Brain microvascular endothelial cell (primary cell): ENCODE data around the gene BMP5.

ENCODE experiments used
- DNase-seq: peaks from one replicate; pipeline ENCODE4 v3.0.0-alpha.2; 2020
- H3K27ac ChIP-seq: fragments of 250-450 bp; sonication (Bioruptor Pico); 2 replicates; pipeline ENCODE4 v1.5.1; 2020; ENCODE audit warnings: mild to moderate bottlenecking, moderate library complexity
- H3K27me3 ChIP-seq: fragments of 250-450 bp; sonication (Bioruptor Pico); replicated peaks from 2 replicates; pipeline ENCODE4 v1.5.1; 2020; ENCODE audit warnings: mild to moderate bottlenecking
- H3K36me3 ChIP-seq: fragments of 250-450 bp; sonication (Bioruptor Pico); replicated peaks from 2 replicates; pipeline ENCODE4 v1.5.1; 2020; ENCODE audit warnings: mild to moderate bottlenecking
- H3K4me3 ChIP-seq: 2 replicates; pipeline ENCODE4 v1.5.1; 2011; ENCODE audit warnings: low read depth, mild to moderate bottlenecking, control low read depth, low read length, moderate library complexity
- in situ Hi-C: cut with HindIII; loops from 2 replicates; pipeline ENCODE4 v1.10.0; 2017; ENCODE audit warnings: low sequenced_read_pairs, low pct_ligation_motif_present
- TF ChIP-seq, protein P1 (sequence below): IDR thresholded peaks from 2 replicates; pipeline ENCODE4 v1.5.1; 2011; ENCODE audit warnings: low read depth, mild to moderate bottlenecking, moderate library complexity, low read length, control low read depth, inconsistent platforms; ENCODE audit errors: missing control alignments

Gene BMP5

DNA sequence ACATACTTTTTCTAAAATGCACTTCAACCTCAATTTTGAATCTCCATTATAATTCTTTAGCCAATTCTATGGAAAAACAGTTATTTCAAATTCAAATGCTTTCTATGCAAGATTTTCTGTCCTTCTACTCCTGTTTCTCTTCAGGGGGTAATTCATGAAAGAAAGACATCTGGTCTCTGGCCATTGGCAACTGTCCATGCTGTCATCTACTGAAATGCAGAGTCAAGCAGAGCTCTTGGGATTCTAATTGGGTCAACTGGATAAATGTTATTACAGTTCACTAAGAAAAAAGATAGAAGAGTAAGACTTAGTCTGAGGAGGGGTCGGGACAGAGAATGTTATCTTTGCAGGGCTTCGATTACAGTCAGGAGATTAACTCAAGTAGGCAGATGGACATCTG lies 22.0 kb upstream of the BMP5 start:
- no peak overlapping the region for H3K4me3 ChIP-seq
- no peaks in the 10 kb centered on the region for H3K27me3 ChIP-seq
- in situ Hi-C loops = no loop called here
- no peak overlapping the region for H3K27ac ChIP-seq
- DNase-seq = no peak
- no peaks in the 10 kb centered on the region for H3K36me3 ChIP-seq
- TF ChIP-seq, protein P1, sequence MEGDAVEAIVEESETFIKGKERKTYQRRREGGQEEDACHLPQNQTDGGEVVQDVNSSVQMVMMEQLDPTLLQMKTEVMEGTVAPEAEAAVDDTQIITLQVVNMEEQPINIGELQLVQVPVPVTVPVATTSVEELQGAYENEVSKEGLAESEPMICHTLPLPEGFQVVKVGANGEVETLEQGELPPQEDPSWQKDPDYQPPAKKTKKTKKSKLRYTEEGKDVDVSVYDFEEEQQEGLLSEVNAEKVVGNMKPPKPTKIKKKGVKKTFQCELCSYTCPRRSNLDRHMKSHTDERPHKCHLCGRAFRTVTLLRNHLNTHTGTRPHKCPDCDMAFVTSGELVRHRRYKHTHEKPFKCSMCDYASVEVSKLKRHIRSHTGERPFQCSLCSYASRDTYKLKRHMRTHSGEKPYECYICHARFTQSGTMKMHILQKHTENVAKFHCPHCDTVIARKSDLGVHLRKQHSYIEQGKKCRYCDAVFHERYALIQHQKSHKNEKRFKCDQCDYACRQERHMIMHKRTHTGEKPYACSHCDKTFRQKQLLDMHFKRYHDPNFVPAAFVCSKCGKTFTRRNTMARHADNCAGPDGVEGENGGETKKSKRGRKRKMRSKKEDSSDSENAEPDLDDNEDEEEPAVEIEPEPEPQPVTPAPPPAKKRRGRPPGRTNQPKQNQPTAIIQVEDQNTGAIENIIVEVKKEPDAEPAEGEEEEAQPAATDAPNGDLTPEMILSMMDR = no peak

DNA sequence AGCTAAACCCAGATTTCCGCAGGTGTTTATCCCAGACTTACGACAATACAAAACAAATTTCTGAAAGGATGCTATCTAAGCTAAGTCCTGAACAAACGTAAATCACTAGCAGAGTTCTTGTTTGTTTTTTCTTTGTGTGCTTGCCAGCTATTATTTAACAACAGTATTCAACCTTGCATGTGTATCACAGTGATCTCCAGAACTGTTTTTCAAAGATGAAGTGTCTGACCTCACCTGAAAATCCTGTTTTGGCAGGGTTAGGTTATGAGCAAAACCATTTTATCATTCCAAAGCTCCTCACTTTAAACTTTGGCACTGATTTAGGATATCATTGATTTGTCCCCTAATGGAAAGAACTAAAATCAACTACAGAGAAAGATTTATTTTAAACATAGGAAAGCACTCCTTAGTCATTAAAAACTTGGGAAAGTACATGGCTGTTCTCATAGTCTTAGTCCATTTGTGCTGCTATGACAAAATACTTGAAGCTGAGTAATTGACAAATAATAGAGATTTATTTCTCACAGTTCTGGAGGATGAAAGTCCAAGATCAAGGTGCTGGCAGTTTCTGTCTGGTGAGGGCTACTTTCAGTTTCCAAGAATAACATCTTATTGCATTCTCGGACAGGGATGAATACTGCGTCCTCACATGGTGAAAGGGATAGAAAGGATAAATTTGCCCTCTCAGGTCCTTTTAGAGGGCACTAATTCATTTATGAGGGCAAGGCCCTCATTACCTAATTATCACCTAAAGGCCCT lies 20.8 kb upstream of the BMP5 start:
- DNase-seq = no peak
- Histone ChIP-seq H3K27ac (no peak overlapping the region), H3K27me3 (no peaks in the 10 kb centered on the region), H3K36me3 (no peaks in the 10 kb centered on the region), H3K4me3 (no peak overlapping the region)
- in situ Hi-C loops = no loop called here
- TF ChIP-seq, protein P1 = no peak

DNA sequence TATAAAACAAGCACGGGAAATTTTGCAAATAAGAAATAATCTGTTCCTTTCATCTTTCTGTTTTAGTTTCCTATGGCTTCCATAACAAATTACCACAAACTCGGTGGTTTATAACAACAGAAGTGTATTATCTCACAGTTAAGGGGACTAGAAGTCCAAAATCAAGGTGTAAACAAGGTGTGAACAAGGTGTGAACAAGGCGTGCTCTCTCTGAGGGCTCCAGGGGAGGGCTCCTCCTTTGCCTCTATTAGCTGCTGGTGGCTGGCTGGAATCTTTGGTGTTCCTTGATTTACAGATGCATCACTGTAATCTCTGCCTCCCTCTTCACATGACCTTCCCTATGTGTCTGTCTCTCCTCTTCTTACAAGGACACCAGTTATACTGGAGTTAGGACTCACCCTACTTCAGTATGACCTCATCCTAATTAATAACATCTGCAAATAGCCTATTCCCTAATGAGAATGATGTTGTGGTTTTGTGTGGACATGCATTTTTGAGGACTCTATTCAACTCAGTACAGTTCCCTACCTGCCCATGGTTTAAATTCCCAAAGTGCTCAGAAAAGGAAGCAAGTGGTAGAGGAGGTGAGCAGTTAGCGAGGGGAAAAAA lies 17.5 kb upstream of the BMP5 start:
- Histone ChIP-seq H3K27ac (no peak overlapping the region), H3K27me3 (no peaks in the 10 kb centered on the region), H3K36me3 (no peaks in the 10 kb centered on the region), H3K4me3 (no peak overlapping the region)
- DNase-seq = no peak
- in situ Hi-C loops = no loop called here
- TF ChIP-seq, protein P1 = no peak

DNA sequence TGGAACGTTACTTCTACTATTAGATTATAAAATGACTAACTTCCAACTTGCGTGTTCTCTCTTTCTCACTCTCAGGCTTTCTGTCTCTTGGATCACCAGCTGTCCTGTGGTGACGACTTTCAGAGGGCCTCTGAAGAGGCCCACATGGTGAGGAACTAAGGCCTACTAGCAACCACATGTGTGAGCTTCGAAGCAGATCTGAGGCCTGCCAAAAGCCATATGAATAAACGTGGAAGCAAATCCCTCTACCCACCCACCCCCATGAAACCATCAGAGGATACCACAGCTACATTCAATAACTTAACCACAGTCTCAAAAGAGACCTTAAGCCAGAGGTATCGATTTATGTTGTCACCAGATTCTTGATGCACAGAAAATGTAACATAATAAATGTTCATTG lies 13.5 kb upstream of the BMP5 start:
- TF ChIP-seq, protein P1 = no peak
- Histone ChIP-seq H3K27ac (no peak overlapping the region), H3K4me3 (no peak overlapping the region), H3K27me3 (no peaks in the 10 kb centered on the region), H3K36me3 (no peaks in the 10 kb centered on the region)
- DNase-seq = no peak
- in situ Hi-C loops = no loop called here

DNA sequence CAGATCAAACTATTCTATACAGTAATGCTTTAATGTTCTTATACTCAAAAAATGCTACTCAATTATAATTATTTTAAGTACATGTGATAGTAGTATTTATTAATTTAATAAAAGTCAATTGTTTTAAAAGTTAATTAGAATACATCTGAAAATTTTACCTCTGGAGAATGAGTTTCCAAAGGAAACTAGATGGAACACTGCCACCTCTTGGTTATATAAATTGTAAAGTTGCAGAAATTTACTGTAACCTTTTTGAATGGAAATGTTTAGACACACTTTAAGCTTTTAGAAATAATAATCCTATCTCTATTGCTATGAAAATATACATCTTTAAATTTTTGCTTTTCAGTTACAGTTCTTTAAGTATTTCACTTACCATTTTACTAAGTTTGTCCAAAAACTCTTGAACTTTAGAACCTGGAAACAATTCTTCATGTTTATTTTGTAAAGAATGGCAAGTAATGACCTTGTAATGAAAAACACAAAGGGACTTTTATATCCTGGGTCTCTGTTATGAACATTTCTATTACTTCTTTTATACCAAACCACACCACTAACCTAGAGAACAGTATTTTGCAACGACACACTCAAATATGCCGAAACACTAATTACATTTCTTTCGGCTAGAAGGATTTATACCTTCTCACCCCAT lies 10.9 kb upstream of the BMP5 start:
- in situ Hi-C loops = no loop called here
- TF ChIP-seq, protein P1 = no peak
- no peaks in the 10 kb centered on the region for H3K27me3 ChIP-seq
- no peak overlapping the region for H3K27ac ChIP-seq
- DNase-seq = no peak
- no peaks in the 10 kb centered on the region for H3K36me3 ChIP-seq
- H3K4me3 ChIP-seq = no peak overlapping the region
